Progenitor cell of endocrine pancreas (in vitro differentiated cells): ENCODE data around the gene CCNG2. TPM values are rescaled to one million over a fixed set of nuclear protein-coding genes. Genes with fewer than 3 reads are reported as not detected.

Experiments used
- DNase-seq: peaks from one replicate; pipeline ENCODE4 v3.0.0; 2021; ENCODE audit warnings: low spot score; ENCODE audit not compliant: unreplicated experiment
- H3K27ac Mint-ChIP-seq: 2 replicates; pipeline ENCODE4 v1.8.0; 2021; ENCODE audit warnings: mild to moderate bottlenecking, moderate library complexity, mixed read lengths
- H3K27me3 Mint-ChIP-seq: 2 replicates; pipeline ENCODE4 v1.8.0; 2021; ENCODE audit warnings: mixed read lengths
- H3K36me3 Mint-ChIP-seq: 2 replicates; pipeline ENCODE4 v1.8.0; 2022; ENCODE audit warnings: mixed read lengths; ENCODE audit not compliant: insufficient read depth
- H3K4me1 Mint-ChIP-seq: 2 replicates; pipeline ENCODE4 v1.8.0; 2021; ENCODE audit warnings: low read depth, mixed read lengths
- H3K4me3 Mint-ChIP-seq: 2 replicates; pipeline ENCODE4 v1.8.0; 2021; ENCODE audit warnings: low read depth, mild to moderate bottlenecking, moderate library complexity, mixed read lengths
- H3K9me3 Mint-ChIP-seq: 2 replicates; pipeline ENCODE4 v1.8.0; 2021; ENCODE audit warnings: low read depth, mixed read lengths
- CTCF ChIP-seq: fragments of 200-600 bp; sonication (generic); IDR thresholded peaks from one replicate; pipeline ENCODE4 v1.5.0; 2021; ENCODE audit warnings: antibody characterized with exemption, mild to moderate bottlenecking; ENCODE audit not compliant: unreplicated experiment
- total RNA-seq: library from RNA; stranded (reverse); gene quantifications from 2 replicates; pipeline ENCODE4 v1.2.1, GENCODE V29; 2021

CCNG2 gene
- total RNA-seq, 1 donor from 2014 or later = 89.5 TPM

GRCh38 chr4:77181720-77182119 is 24.7 kb downstream of the CCNG2 start:
- Mint-ChIP-seq H3K27ac (no peak overlapping the region), H3K4me1 (no peaks in the 10 kb centered on the region), H3K27me3 (peaks cover 12% of the 10 kb centered on the region), H3K9me3 (no peaks in the 10 kb centered on the region), H3K36me3 (no peaks in the 10 kb centered on the region), H3K4me3 (no peak overlapping the region)
- no peak for DNase-seq
- TF ChIP-seq CTCF = no peak

GRCh38 chr4:77183777-77184420 is 26.9 kb downstream of the CCNG2 start:
- peaks cover 12% of the 10 kb centered on the region for H3K27me3 Mint-ChIP-seq
- H3K27ac Mint-ChIP-seq = no peak overlapping the region
- no peak for TF ChIP-seq CTCF
- no peaks in the 10 kb centered on the region for H3K4me1 Mint-ChIP-seq
- no peak for DNase-seq
- H3K36me3 Mint-ChIP-seq = no peaks in the 10 kb centered on the region
- H3K4me3 Mint-ChIP-seq = no peak overlapping the region
- H3K9me3 Mint-ChIP-seq = no peaks in the 10 kb centered on the region

- Mint-ChIP-seq H3K36me3 (no peaks in the 10 kb centered on the region), H3K9me3 (no peaks in the 10 kb centered on the region), H3K27me3 (peaks cover 12% of the 10 kb centered on the region), H3K27ac (no peak overlapping the region), H3K4me1 (no peaks in the 10 kb centered on the region), H3K4me3 (no peak overlapping the region)
- DNase-seq = no peak
- no peak for TF ChIP-seq CTCF
Observed at GRCh38 chr4:77184974-77185373, 28.0 kb downstream of the CCNG2 start.

GRCh38 chr4:77185686-77186085 is 28.7 kb downstream of the CCNG2 start:
- H3K4me3 Mint-ChIP-seq = no peak overlapping the region
- H3K9me3 Mint-ChIP-seq = no peaks in the 10 kb centered on the region
- no peaks in the 10 kb centered on the region for H3K36me3 Mint-ChIP-seq
- H3K27me3 Mint-ChIP-seq = peaks cover 12% of the 10 kb centered on the region
- TF ChIP-seq CTCF = no peak
- no peak for DNase-seq
- no peak overlapping the region for H3K27ac Mint-ChIP-seq
- H3K4me1 Mint-ChIP-seq = no peaks in the 10 kb centered on the region

GRCh38 chr4:77187322-77187721 is 30.3 kb downstream of the CCNG2 start:
- Mint-ChIP-seq H3K9me3 (no peaks in the 10 kb centered on the region), H3K4me1 (no peaks in the 10 kb centered on the region), H3K4me3 (no peak overlapping the region), H3K27ac (no peak overlapping the region), H3K36me3 (peaks cover 1% of the 10 kb centered on the region), H3K27me3 (peaks cover 12% of the 10 kb centered on the region)
- TF ChIP-seq CTCF = no peak
- no peak for DNase-seq
